Measurements from ENCODE around the gene LSS. TPM values are rescaled to one million over a fixed set of nuclear protein-coding genes. Genes with fewer than 3 reads are reported as not detected.
"Not testable (repeated sequence)": the region's sequence is repeated elsewhere in the genome, so short reads cannot be mapped to it uniquely, and the experiment has no call there.

Gene LSS
- total and polyA plus RNA-seq, 2 of the 4 experiments (the other 2 are of a cell fraction) = 43.4 to 58.1 TPM

DNA sequence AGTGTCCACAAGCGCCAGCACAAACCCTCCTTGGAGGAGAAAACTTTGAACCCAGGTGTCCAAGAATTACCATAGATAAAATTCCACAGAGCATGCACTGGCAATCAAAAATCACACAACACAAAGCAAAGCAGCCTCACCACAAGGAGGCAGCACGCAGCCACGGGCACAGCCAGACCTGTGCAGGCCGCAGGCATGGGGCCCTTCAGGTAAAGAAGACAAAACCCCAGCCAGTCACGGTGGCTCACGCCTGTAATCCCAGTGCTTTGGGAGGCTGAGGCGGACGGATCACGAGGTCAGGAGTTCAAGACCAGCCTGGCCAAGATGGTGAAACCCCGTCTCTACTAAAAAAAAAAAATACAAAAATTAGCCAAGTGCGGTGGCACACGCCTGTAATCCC is 81.1 kb downstream of the LSS start:
- H3K27ac ChIP-seq (ENCODE audit: insufficient read depth, low read length); H3K79me1 ChIP-seq (ENCODE audit: low read depth in 1 of 2, low read length in 2 of 2); H4K8ac ChIP-seq (ENCODE audit: low read depth in 2 of 2, low read length in 2 of 2); in situ Hi-C loops (cut with MboI; ENCODE audit: low sequenced_read_pairs); H4K20me1 ChIP-seq (ENCODE audit: insufficient read depth, low read length); H3K18ac ChIP-seq (ENCODE audit: low read depth, low read length); H3K36me3 ChIP-seq (ENCODE audit: control insufficient read depth, insufficient read depth, low read length); H2BK20ac ChIP-seq (ENCODE audit: low read depth, low read length); H3K9ac ChIP-seq (ENCODE audit: low read depth, low read length); H3K56ac ChIP-seq (ENCODE audit: extremely low read depth, insufficient read depth, low read length); BruUV-seq (replicated peaks); H3K4me3 ChIP-seq (ENCODE audit: insufficient read depth, low read depth, low read length); H3K23ac ChIP-seq (ENCODE audit: low read depth, low read length); H3K27me3 ChIP-seq (ENCODE audit: control insufficient read depth, insufficient read depth, low read length); intact Hi-C loops (cut with micrococcal nuclease); POLR2A ChIA-PET (ENCODE audit: unreplicated experiment); H3K4me2 ChIP-seq (ENCODE audit: low read depth, low read length); H3K4ac ChIP-seq (ENCODE audit: low read depth, low read length); H2BK15ac ChIP-seq (ENCODE audit: low read depth, low read length); CTCF ChIA-PET; H3K9me1 ChIP-seq (ENCODE audit: insufficient read depth, low read length); H3K9me3 ChIP-seq (ENCODE audit: control insufficient read depth, insufficient read depth, low read length); H2BK120ac ChIP-seq (ENCODE audit: low read depth, low read length); H4K5ac ChIP-seq (ENCODE audit: low read depth, low read length); H3K4me1 ChIP-seq (ENCODE audit: control insufficient read depth, insufficient read depth, low read length); H3K14ac ChIP-seq (replicated peaks; ENCODE audit: low read depth, low read length); H4K91ac ChIP-seq (ENCODE audit: insufficient read depth, low read depth, low read length); H2AK5ac ChIP-seq (ENCODE audit: low read depth, low read length); DNase-seq; dilution Hi-C loops (cut with HindIII; ENCODE audit: low sequenced_read_pairs, unreplicated experiment); H2BK5ac ChIP-seq (ENCODE audit: low read depth, low read length, poor library complexity, severe bottlenecking): not testable (repeated sequence)
- peak overlapping the region; percentile 50 for H2AK9ac ChIP-seq (replicated peaks; ENCODE audit: low read depth, low read length, poor library complexity)
- TF ChIP-seq RAD21 (IDR thresholded peaks at IDR 0.05; ENCODE audit: low read length) (peak; percentile 67), SMC3 (IDR thresholded peaks at IDR 0.05; ENCODE audit: low read depth, low read length) (peak; percentile 58)
- TF ChIP-seq, protein P1, sequence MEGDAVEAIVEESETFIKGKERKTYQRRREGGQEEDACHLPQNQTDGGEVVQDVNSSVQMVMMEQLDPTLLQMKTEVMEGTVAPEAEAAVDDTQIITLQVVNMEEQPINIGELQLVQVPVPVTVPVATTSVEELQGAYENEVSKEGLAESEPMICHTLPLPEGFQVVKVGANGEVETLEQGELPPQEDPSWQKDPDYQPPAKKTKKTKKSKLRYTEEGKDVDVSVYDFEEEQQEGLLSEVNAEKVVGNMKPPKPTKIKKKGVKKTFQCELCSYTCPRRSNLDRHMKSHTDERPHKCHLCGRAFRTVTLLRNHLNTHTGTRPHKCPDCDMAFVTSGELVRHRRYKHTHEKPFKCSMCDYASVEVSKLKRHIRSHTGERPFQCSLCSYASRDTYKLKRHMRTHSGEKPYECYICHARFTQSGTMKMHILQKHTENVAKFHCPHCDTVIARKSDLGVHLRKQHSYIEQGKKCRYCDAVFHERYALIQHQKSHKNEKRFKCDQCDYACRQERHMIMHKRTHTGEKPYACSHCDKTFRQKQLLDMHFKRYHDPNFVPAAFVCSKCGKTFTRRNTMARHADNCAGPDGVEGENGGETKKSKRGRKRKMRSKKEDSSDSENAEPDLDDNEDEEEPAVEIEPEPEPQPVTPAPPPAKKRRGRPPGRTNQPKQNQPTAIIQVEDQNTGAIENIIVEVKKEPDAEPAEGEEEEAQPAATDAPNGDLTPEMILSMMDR (conservative IDR thresholded peaks at IDR 0.05; ENCODE audit: low read depth, low read length) = peak; percentile 60
- ATAC-seq (ENCODE audit: low read depth) = 0 out of 2 replicates have a peak, but pooled peaks have one; percentile 19
- no CpG with 5 or more reads among the region's 12 CpGs for WGBS, 2 experiments (ENCODE audit: extremely low coverage in 2 of 2, insufficient read length in 1 of 2)
- H2AFZ ChIP-seq (replicated peaks; ENCODE audit: low read length, poor library complexity) = peak overlapping the region; percentile 29
